Activated T-cell treated with anti-CD3 and anti-CD28 coated beads, Interleukin-2, amount 50 U/mL, for 24 hours (primary cell): ENCODE data around the gene AKAP3.
A peak's percentile ranks its signal among the peaks of the same experiment; 100 is the strongest.

Experiments
- DNase-seq: peaks from one replicate; pipeline ENCODE4 v3.0.0-alpha.2; 2020
- H3K27ac Mint-ChIP-seq: 2 replicates; pipeline ENCODE4 v1.8.0; 2020; ENCODE audit warnings: mild to moderate bottlenecking, mixed read lengths
- H3K27me3 Mint-ChIP-seq: 2 replicates; pipeline ENCODE4 v1.8.0; 2020; ENCODE audit warnings: mixed read lengths
- H3K36me3 Mint-ChIP-seq: 2 replicates; pipeline ENCODE4 v1.8.0; 2020; ENCODE audit warnings: low read depth, mixed read lengths
- H3K4me1 Mint-ChIP-seq: 2 replicates; pipeline ENCODE4 v1.8.0; 2020; ENCODE audit warnings: low read depth, mixed read lengths
- H3K4me3 Mint-ChIP-seq: 2 replicates; pipeline ENCODE4 v1.8.0; 2020; ENCODE audit warnings: mild to moderate bottlenecking, moderate library complexity, mixed read lengths
- H3K9me3 Mint-ChIP-seq: 2 replicates; pipeline ENCODE4 v1.8.0; 2020; ENCODE audit warnings: mixed read lengths

AKAP3 gene

DNA sequence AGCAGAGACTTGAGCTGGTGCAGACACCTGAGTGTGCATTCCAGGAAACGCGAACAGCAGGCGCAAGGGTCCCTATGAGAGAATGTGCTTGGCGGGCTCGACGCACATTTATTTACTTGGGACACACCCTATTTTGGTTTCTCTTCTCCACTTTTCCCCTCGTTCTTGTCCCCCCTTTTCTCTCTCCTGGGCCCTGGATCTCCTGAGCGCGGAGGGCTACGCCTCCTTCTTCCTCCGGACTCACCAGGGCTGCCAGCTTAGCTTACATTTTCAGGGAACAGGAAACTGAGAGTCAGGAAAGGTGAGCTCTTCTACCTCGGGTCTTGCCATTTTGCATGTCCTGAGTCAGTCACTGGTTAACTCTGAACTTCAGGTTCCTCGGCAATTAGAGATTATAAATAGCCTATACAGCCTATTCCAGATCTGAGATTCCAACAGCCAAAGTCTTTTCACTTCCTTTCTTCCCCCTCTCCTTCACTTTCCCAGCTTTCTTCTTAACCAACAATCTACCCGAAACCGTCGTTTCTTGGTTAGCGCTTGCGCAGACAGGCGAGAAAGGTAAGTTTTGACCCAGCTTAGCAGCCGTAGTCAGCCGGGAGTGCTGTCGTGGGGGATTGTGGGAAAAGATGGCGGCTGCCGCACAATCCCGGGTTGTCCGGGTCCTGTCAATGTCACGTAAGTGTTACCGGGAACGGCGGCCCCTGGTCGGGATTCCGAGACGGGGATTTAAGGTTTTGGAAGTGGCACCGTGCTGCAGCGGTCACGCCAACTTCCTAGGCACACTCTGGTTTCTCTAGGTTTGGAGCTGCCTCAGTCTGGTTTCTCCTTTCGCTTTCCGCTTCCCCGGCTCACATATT, at the start of gene AKAP3, which contains the start of gene NDUFA9:
Gene AKAP3 (minus strand): TSS at position 551 of the 857 bp plus-strand sequence. CDS start 10,855 bp downstream, outside the sequence.
Gene NDUFA9 (plus strand): TSS at position 614 of the 857 bp plus-strand sequence. CDS start 13 bp downstream, at position 627.
- H3K4me1 Mint-ChIP-seq = peaks cover 56% of the 10 kb centered on the region
- H3K36me3 Mint-ChIP-seq = peaks cover 39% of the 10 kb centered on the region

DNA sequence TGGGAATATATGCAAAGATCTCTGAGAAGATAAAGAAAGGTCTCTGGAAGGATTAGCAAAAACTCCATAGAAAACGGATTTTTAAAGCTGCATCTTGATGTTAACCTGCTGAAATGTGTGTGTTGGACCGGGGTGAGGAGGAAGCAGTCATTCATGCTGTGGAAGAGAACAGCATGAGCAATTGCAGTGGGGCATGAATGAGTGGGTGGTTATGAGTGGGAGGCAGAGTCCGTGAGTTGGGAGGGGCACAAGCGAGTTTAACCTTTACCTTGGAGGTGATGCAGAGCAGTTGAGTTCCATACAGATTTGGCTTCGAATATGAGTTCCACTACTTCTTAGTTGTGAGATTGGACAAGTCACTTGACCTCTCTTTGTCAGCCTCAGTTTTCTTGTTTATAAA, 41.9 kb upstream of the AKAP3 start:
- H3K27me3 Mint-ChIP-seq = no peaks in the 10 kb centered on the region
- no peak for DNase-seq
- H3K4me1 Mint-ChIP-seq = no peaks in the 10 kb centered on the region
- no peak overlapping the region for H3K27ac Mint-ChIP-seq
- H3K9me3 Mint-ChIP-seq = no peaks in the 10 kb centered on the region
- H3K36me3 Mint-ChIP-seq = peaks cover 80% of the 10 kb centered on the region
- H3K4me3 Mint-ChIP-seq = no peak overlapping the region

More for the DNA sequence above, at the start of gene AKAP3, which contains the start of gene NDUFA9:
- Mint-ChIP-seq H3K27me3 (no peaks in the 10 kb centered on the region), H3K4me3 (peak within 1 kb of the TSS; percentile 99), H3K27ac (peak within 1 kb of the TSS; percentile 99), H3K9me3 (no peaks in the 10 kb centered on the region)
- peak; percentile 85 for DNase-seq

DNA sequence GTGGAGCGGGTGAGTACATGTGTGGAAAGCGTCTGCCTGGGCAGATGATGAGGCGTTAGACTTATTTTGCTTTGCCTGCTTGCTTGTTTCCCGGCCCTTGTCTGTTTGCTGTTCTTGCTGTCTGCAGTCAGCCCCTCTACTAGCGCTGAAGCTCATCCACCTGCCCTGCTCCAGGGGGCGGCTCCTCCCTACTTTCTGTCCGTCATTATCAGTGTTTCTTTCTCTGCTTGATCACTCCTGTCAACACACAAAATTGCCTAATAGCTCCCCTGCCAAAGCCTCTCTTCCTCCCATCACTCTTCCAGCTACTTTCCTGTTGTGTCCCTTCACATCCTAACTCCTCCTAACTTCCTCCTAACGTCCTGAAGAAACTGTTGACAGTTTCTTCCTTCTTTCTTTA, 36.5 kb upstream of the AKAP3 start:
- no peak for DNase-seq
- H3K27me3 Mint-ChIP-seq = no peaks in the 10 kb centered on the region
- H3K9me3 Mint-ChIP-seq = no peaks in the 10 kb centered on the region
- H3K4me3 Mint-ChIP-seq = no peak overlapping the region
- peaks cover 88% of the 10 kb centered on the region for H3K36me3 Mint-ChIP-seq
- no peak overlapping the region for H3K27ac Mint-ChIP-seq
- H3K4me1 Mint-ChIP-seq = no peaks in the 10 kb centered on the region

DNA sequence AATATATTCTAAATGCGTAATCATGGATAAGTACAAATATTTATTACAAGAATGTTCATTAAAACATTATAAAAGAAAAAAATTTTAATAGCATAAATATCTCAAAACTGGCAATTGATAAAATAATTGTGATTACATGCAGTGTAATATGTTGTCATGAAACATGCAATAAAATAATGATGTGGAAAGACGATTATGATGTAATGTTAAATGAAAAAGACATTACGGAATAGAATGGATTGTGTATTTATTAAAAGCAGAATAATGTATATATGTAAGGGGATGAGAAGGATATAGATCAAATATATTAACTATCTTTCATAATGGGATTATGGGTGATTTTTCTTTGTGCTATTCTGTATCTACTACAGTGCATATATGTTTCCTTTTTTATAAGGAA, 32.9 kb upstream of the AKAP3 start:
- Mint-ChIP-seq H3K4me3 (no peak overlapping the region), H3K9me3 (no peaks in the 10 kb centered on the region), H3K27ac (no peak overlapping the region), H3K4me1 (no peaks in the 10 kb centered on the region), H3K36me3 (peaks cover 85% of the 10 kb centered on the region), H3K27me3 (no peaks in the 10 kb centered on the region)
- DNase-seq = no peak

DNA sequence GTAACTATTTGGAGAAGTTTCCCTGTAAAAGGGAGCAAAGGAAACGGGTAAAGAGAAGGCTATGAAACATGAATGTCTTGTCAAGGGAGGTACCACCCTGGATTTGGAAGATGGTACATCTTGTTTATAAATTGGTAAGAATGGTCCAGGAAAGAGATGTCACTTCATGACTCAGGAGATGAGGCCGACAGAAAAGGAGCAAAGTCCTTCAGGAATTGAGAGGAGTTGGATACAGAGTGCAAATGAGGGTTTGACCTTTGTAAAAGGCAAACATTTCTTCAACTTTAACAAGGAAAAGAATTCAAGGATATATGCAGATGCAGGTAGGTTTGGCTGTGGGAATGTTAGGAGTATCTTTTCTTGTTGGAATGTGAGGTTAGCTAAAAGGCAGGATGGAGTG, 30.9 kb upstream of the AKAP3 start:
- peaks cover 81% of the 10 kb centered on the region for H3K36me3 Mint-ChIP-seq
- no peaks in the 10 kb centered on the region for H3K9me3 Mint-ChIP-seq
- DNase-seq = no peak
- H3K27me3 Mint-ChIP-seq = no peaks in the 10 kb centered on the region
- no peak overlapping the region for H3K27ac Mint-ChIP-seq
- H3K4me1 Mint-ChIP-seq = peaks cover 1% of the 10 kb centered on the region
- no peak overlapping the region for H3K4me3 Mint-ChIP-seq

DNA sequence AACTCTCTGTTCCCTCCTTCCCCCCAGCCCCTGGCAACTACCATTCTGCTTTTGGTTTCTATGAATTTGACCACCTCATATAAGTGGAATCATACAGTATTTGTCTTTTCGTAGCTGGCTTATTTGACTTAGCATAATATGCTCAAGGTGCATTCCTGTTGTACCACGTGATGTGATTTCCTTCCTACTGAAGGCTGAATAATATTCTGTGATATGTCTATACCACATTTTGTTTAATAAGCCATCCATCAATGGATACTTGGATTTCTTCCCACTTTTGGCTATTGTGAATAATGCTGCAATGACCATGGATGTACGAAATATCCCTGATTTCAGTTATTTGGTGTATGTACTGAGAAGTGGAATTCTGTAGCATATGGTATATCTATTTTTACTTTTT, 16.4 kb upstream of the AKAP3 start:
- no peak overlapping the region for H3K4me3 Mint-ChIP-seq
- no peaks in the 10 kb centered on the region for H3K9me3 Mint-ChIP-seq
- H3K27me3 Mint-ChIP-seq = no peaks in the 10 kb centered on the region
- peaks cover 53% of the 10 kb centered on the region for H3K36me3 Mint-ChIP-seq
- H3K27ac Mint-ChIP-seq = no peak overlapping the region
- H3K4me1 Mint-ChIP-seq = peaks cover 3% of the 10 kb centered on the region
- DNase-seq = no peak

DNA sequence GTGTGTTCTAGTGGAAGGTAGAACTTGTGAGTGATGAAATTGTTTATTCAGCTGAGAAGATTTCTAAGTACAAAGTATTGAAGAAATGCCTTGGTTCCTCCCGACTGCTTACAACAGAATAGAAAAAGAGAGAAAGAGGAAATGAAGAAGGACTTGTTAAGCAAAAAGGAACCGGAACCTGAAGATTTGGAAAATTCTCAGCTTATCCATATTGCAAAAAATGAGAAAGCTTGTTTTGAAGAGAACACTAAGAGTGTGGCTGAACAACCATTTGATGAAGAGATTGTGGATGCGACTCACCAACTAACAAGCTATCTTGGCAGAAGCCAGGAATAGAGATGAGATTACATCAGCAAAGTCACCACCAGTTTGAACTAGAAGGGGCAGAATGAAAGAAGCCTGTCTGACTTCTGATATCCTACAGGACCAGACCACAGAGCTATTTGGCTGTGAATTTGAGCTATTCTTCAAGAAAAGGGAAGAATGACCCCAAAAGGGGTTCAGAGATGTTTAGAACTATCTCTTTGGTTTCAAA, 15.2 kb upstream of the AKAP3 start:
- DNase-seq = no peak
- H3K9me3 Mint-ChIP-seq = no peaks in the 10 kb centered on the region
- H3K36me3 Mint-ChIP-seq = peaks cover 41% of the 10 kb centered on the region
- no peaks in the 10 kb centered on the region for H3K27me3 Mint-ChIP-seq
- peak overlapping the region; percentile 57 for H3K27ac Mint-ChIP-seq
- no peak overlapping the region for H3K4me3 Mint-ChIP-seq
- H3K4me1 Mint-ChIP-seq = peaks cover 3% of the 10 kb centered on the region

DNA sequence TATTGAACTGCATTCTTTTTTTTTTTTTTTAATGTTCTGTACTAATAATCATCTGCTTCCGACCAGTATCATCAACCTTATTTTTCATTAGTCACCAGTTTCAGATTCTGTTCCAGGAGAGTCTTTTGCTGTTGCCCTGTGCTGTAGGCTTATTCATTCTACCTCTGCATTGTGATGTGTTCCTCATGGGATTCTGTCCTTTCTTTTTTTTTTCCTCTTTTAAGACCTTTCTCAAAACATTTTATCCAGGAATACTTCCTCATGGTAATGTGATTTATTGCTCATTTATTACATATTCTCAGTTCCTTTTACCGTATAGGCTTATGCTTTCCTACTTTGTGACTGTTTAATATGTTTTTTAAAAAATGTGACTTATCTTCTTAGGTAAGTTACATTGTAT, 4.8 kb upstream of the AKAP3 start:
- no peak for DNase-seq
- Mint-ChIP-seq H3K27ac (peak overlapping the region; percentile 58), H3K4me3 (no peak overlapping the region), H3K4me1 (peaks cover 45% of the 10 kb centered on the region), H3K9me3 (no peaks in the 10 kb centered on the region), H3K27me3 (no peaks in the 10 kb centered on the region), H3K36me3 (peaks cover 78% of the 10 kb centered on the region)

DNA sequence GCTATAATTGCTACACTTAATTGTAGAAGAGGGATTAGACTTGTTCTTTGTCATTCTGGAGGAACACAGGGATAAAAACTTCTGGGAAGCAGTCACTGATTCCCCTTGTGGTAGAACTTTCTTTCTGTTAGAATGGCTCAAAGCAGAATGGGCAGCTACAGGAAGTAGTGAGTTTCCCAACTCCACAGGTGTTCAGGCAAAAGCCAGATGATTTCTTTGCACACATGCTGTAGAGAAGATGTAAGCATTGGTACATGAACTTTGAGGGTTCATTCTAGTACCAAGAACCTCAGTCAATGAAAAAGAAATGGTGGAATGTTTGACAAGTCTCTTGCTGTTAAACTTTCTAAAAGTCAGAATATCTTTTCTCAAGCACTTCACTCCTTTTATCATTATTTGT, 4.4 kb upstream of the AKAP3 start:
- Mint-ChIP-seq H3K4me3 (no peak overlapping the region), H3K27me3 (no peaks in the 10 kb centered on the region), H3K9me3 (no peaks in the 10 kb centered on the region), H3K36me3 (peaks cover 80% of the 10 kb centered on the region), H3K27ac (peak overlapping the region; percentile 12), H3K4me1 (peaks cover 49% of the 10 kb centered on the region)
- DNase-seq = no peak

DNA sequence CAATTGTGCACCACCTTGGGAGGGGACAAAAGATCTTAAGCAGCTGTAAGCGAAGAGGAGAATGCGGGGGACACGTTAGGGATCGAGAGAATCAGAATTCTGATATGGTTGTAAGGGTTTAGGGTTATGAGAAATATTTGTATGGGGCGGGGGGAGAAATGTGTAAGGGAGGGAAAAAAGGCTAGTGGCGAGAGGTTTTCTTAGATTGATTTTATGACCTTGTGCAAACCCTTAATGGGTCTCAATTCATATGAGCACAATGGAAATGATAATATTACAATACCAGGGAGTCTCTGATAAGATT, 459 bp upstream of the AKAP3 start:
- peaks cover 60% of the 10 kb centered on the region for H3K4me1 Mint-ChIP-seq
- H3K27ac Mint-ChIP-seq = peak overlapping the region; percentile 99
- no peaks in the 10 kb centered on the region for H3K27me3 Mint-ChIP-seq
- H3K36me3 Mint-ChIP-seq = peaks cover 44% of the 10 kb centered on the region
- H3K9me3 Mint-ChIP-seq = no peaks in the 10 kb centered on the region
- H3K4me3 Mint-ChIP-seq = peak overlapping the region; percentile 99
- no peak for DNase-seq

DNA sequence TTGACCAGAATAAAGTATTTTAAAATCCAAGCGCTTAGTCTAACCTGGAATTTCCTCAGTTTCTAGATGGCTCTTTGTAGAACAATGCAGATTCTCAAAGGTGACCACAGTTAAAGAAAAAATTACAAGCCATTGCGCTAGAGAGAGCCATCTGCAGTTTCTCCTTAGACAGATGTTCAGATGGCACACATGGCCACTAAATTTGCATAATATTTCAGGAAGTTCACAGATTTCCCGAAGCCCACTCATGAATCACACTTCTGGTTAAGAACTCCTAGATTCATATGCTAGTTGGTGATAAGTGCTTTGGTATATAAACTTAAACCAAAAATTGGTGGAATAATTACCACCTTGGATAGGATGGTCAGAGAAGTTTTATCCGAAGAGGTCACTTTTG, 749 bp downstream of the AKAP3 start:
- peaks cover 50% of the 10 kb centered on the region for H3K4me1 Mint-ChIP-seq
- no peak for DNase-seq
- peaks cover 33% of the 10 kb centered on the region for H3K36me3 Mint-ChIP-seq
- peak overlapping the region; percentile 99 for H3K4me3 Mint-ChIP-seq
- no peaks in the 10 kb centered on the region for H3K27me3 Mint-ChIP-seq
- H3K9me3 Mint-ChIP-seq = no peaks in the 10 kb centered on the region
- peak overlapping the region; percentile 99 for H3K27ac Mint-ChIP-seq

DNA sequence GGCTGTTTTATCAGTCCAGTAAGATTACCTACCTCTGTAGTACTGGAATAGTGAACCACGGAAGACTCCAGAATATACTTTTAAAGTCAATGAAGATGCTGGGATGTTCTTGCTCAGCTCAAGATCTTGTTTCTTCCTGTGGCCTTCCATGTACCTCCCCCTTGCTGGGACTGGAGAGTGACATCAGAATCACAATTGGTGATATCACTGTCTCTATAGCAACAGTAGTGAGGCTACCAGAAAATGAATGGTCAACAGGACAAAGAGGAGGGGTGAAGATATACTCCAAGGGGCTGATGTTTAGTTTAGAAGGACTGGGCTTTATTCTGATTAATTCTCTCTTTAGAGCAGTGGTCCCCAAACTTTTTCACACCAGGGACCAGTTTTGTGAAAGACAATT, 3.8 kb downstream of the AKAP3 start:
- no peak for DNase-seq
- Mint-ChIP-seq H3K4me3 (no peak overlapping the region), H3K9me3 (no peaks in the 10 kb centered on the region), H3K27me3 (no peaks in the 10 kb centered on the region), H3K4me1 (peaks cover 24% of the 10 kb centered on the region), H3K27ac (no peak overlapping the region), H3K36me3 (peaks cover 18% of the 10 kb centered on the region)

DNA sequence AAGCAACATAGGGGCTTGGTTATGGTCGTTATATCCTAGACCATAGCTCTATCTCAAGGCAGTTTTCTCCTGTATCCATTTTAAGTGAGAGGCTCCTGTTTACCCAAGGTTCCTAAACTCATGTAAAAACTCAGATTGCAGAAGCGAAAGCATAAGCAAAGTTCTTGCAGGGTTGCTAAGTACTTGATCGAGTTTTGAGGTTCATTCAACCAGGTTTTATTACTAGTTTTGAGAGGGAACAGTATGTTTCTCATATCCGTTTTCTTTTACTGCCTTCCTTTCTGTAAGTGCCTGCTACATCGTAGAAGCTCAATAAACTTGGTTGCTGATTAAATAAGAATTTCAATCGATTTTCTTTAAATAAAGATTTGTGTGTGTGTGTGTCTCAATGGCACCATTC, 5.1 kb downstream of the AKAP3 start:
- Mint-ChIP-seq H3K4me1 (peaks cover 17% of the 10 kb centered on the region), H3K27me3 (no peaks in the 10 kb centered on the region), H3K27ac (no peak overlapping the region), H3K9me3 (no peaks in the 10 kb centered on the region), H3K4me3 (no peak overlapping the region), H3K36me3 (peaks cover 6% of the 10 kb centered on the region)
- DNase-seq = no peak

DNA sequence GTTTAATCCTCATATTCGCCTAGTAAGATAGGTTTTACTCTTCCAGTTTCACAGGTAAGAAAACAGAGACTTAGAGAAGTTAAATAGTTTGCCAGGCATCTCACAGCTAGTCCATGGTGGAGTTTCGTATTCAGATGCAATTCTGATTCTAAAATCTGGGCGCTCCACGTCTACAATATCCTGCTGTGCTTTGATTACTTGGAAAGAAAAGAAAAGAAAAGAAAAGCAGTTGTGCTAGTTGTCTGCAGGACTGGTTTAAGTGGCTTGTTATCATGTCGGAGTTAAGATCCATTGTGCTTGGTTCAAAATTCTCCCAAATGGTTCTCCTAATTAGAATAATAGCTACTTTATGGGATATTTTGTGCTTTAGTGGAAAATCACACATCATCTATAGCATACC, 18.6 kb downstream of the AKAP3 start:
- Mint-ChIP-seq H3K27me3 (peaks cover 23% of the 10 kb centered on the region), H3K36me3 (no peaks in the 10 kb centered on the region), H3K9me3 (no peaks in the 10 kb centered on the region), H3K27ac (no peak overlapping the region), H3K4me1 (no peaks in the 10 kb centered on the region), H3K4me3 (no peak overlapping the region)
- no peak for DNase-seq

DNA sequence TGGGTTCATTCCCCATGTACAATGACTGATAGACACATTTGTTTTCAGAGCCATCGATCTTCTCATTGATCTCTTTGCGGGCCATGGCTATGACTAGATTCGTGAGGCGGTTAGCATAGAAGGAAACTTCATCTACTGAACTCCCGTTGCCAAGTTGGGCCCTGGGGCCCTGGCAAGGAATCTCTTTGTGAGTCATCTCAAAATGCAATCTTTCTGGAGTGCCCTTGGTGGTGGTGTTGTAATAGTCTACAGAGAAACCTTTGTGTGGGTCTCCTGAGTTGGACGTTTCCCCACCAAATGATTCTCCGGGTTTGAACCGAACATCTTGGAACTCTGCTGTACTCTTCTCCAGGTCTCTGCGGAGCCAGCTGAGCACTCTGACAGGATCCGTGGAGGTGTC, 20.4 kb downstream of the AKAP3 start:
- peaks cover 26% of the 10 kb centered on the region for H3K27me3 Mint-ChIP-seq
- no peaks in the 10 kb centered on the region for H3K9me3 Mint-ChIP-seq
- H3K27ac Mint-ChIP-seq = no peak overlapping the region
- H3K4me3 Mint-ChIP-seq = no peak overlapping the region
- DNase-seq = no peak
- no peaks in the 10 kb centered on the region for H3K4me1 Mint-ChIP-seq
- H3K36me3 Mint-ChIP-seq = no peaks in the 10 kb centered on the region
